Measurements from ENCODE around the gene ZNF385C.

Gene ZNF385C

DNA sequence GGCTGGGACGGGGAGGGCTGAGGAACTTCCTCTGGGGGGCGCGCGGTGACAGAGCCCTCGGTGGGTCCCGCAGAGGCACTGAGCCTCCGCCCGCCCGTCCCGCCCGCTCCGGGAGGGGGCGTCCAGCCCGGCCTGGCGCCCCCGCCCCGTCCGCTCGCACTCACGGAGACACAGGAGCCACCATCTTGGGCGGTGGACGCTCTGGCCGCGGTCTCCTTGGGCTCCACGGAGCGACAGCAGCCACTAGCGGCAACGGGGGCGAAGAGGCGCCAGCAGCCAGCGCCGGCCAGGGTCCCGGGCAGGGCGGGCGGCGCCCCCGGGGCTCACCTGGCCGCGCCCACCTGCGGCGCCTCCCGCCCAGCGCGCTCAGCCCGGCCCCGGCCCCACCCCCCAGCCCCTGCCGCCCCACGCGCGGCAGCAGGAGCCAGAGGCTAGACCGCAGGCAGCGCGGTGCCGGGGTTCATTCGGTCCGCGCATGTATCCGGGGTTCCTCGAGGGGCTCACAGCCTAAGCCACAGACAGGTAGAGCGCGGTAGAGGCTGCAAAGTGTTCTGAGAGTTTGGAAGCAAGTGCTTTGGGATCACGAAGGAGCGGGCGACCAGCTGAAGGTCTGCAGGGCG, 47.8 kb downstream of the ZNF385C start, which contains the start of gene C17orf113:
Gene C17orf113, minus strand, starts transcription at position 209 of the 620 bp plus-strand sequence. CDS start 7,225 bp downstream, outside the sequence.
- Histone ChIP-seq H3K4me3 (ENCODE audit: low read length) (peak within 1 kb of the TSS; percentile 68), H3K4me2 (ENCODE audit: low read length) (peak within 1 kb of the TSS; percentile 82), H3K9ac (ENCODE audit: low read depth, low read length) (peak within 1 kb of the TSS; percentile 65), H3K36me3 (ENCODE audit: insufficient read depth, low read length) (no peaks in the 10 kb centered on the region), H3K27me3 (ENCODE audit: control insufficient read depth, insufficient read depth, low read length) (peaks cover 63% of the 10 kb centered on the region), H3K4me1 (ENCODE audit: control insufficient read depth, insufficient read depth, low read length) (no peaks in the 10 kb centered on the region), H3K9me3 (replicated peaks; ENCODE audit: low read length) (no peaks in the 10 kb centered on the region)

DNA sequence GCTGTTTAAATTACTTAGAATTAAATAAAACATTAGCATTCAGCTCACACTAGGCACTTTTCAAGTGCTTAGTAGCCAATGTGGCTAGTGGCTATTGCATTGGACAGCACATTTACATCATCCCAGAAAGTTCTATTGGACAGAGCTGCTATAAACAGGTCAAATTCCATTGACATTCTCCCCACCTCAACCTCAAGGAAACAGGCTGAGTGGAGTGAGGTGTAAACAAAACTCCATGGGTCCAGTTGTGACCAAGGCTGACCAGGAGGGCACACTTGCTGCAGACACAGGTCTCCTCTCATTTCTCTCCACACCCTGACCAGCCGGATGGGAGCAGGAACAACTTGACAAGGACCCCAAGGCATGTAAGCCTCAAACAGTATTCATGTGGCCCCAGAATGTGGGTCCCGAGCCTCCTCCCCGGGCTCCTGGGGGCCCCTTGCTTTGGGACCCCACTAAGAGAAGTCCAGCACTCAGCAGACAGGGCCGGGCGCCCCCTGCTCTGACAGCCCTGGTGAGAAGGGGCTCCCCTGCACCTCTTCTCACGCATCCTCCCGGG, 48.4 kb downstream of the ZNF385C start:
- Histone ChIP-seq H3K27me3 (ENCODE audit: control insufficient read depth, insufficient read depth, low read length) (peaks cover 59% of the 10 kb centered on the region), H3K4me2 (ENCODE audit: low read length) (peak overlapping the region; percentile 82), H3K36me3 (ENCODE audit: insufficient read depth, low read length) (no peaks in the 10 kb centered on the region), H3K9me3 (replicated peaks; ENCODE audit: low read length) (no peaks in the 10 kb centered on the region), H3K4me1 (ENCODE audit: control insufficient read depth, insufficient read depth, low read length) (no peaks in the 10 kb centered on the region), H3K4me3 (ENCODE audit: low read length) (peak overlapping the region; percentile 68), H3K9ac (ENCODE audit: low read depth, low read length) (peak overlapping the region; percentile 65)

DNA sequence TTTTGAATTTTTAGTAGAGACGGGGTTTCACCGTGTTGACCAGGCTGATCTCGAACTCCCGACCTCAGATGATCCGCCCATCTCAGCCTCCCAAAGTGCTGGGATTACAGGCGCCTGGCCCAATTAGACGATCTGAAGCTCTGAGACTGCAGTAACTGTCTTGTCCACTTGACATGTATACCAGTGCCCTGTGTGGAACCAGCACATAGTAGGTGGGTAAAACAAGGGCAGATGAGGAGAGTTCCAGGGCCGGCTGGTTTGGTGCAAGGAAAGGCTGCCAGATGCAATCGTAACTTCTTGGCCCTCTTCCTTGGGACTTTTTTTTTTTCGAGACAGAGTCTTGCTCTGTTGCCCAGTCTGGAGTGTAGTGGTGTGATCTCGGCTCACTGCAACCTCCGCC, 50.9 kb downstream of the ZNF385C start:
- Histone ChIP-seq H3K9ac (ENCODE audit: low read depth, low read length) (no peak overlapping the region), H3K4me2 (ENCODE audit: low read length) (no peak overlapping the region), H3K4me3 (ENCODE audit: low read length) (no peak overlapping the region), H3K27me3 (ENCODE audit: control insufficient read depth, insufficient read depth, low read length) (peaks cover 35% of the 10 kb centered on the region), H3K9me3 (replicated peaks; ENCODE audit: low read length) (no peaks in the 10 kb centered on the region), H3K4me1 (ENCODE audit: control insufficient read depth, insufficient read depth, low read length) (no peaks in the 10 kb centered on the region), H3K36me3 (ENCODE audit: insufficient read depth, low read length) (no peaks in the 10 kb centered on the region)

DNA sequence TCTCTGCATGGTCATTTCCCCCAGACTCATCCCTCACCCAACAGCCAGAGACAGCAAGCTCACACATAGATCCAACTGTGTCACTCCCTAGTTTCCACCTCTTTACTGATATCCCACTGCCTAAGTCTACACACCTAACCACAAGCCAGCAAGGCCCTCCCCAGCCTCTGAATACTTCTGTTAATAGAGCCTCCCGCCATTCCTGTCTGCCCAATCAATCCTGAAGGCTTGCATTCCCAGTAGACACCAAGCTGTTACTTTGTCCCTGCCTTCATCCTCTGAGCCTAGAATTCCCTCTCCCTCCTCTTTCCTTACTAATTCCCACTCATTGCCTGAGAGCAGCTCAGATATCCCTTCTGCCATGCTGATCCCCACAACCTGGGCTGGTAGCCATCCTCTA, 52.6 kb downstream of the ZNF385C start:
- H3K9me3 ChIP-seq (replicated peaks; ENCODE audit: low read length) = no peaks in the 10 kb centered on the region
- no peak overlapping the region for H3K4me2 ChIP-seq (ENCODE audit: low read length)
- H3K27me3 ChIP-seq (ENCODE audit: control insufficient read depth, insufficient read depth, low read length) = peaks cover 20% of the 10 kb centered on the region
- H3K4me3 ChIP-seq (ENCODE audit: low read length) = no peak overlapping the region
- H3K9ac ChIP-seq (ENCODE audit: low read depth, low read length) = no peak overlapping the region
- H3K36me3 ChIP-seq (ENCODE audit: insufficient read depth, low read length) = no peaks in the 10 kb centered on the region
- H3K4me1 ChIP-seq (ENCODE audit: control insufficient read depth, insufficient read depth, low read length) = no peaks in the 10 kb centered on the region

DNA sequence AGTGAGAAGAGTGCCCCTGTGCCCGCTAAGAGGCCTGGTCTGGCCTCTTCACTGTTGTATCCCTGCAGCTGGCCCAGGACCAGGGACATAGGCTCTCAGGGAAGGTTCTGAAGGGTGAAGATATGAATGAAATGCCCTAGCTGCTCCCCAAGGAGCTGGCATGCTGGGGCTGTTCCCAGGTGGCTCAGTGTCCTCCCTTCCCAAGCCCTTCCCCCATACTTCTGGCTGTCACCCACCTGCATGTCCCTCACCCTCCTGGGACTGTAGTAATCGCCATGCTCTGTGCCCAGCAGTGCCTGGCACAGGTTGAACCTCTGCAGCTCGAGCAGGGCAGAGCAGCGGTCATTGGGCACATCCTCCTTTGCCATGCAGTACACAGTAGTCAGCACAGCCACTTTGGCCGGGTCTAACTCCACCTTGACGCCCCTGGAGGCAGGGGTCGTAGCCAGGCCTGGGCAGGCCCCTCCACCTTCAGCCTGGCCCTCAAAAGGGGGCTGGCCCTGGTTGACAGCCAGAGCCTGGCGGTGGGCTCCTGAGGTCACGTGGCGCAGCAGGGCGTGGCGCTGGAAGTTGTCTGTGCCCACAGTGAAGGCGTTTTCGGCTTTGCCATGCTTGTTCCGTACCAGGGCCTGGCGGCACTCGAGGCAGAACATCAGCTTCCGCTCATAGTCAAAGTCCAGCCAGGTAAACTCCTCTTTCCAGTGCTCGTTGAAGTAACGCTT, 55.5 kb downstream of the ZNF385C start:
- Histone ChIP-seq H3K4me2 (ENCODE audit: low read length) (no peak overlapping the region), H3K36me3 (ENCODE audit: insufficient read depth, low read length) (no peaks in the 10 kb centered on the region), H3K4me3 (ENCODE audit: low read length) (no peak overlapping the region), H3K4me1 (ENCODE audit: control insufficient read depth, insufficient read depth, low read length) (no peaks in the 10 kb centered on the region), H3K9me3 (replicated peaks; ENCODE audit: low read length) (no peaks in the 10 kb centered on the region), H3K9ac (ENCODE audit: low read depth, low read length) (no peak overlapping the region), H3K27me3 (ENCODE audit: control insufficient read depth, insufficient read depth, low read length) (peaks cover 6% of the 10 kb centered on the region)

DNA sequence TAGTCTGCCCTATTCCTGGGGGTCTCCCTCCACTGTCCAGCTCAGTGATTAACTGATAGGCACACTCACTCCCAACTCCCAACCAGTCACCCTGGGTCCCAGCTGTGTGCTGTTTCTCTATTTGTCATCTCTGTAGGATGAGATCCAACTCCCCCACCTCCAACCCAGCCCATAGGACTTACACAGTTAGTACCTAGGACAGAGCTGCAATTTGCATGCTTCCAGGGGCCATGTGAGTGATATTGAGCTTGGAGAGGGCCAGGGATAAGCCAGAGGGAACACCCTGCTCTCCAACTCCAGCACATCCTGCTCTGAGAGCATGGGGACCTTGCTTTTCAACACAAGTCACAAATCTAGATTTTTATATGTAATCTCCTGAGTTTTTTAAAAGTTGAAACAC, 56.7 kb downstream of the ZNF385C start:
- peaks cover 6% of the 10 kb centered on the region for H3K27me3 ChIP-seq (ENCODE audit: control insufficient read depth, insufficient read depth, low read length)
- H3K4me3 ChIP-seq (ENCODE audit: low read length) = no peak overlapping the region
- H3K36me3 ChIP-seq (ENCODE audit: insufficient read depth, low read length) = no peaks in the 10 kb centered on the region
- H3K9me3 ChIP-seq (replicated peaks; ENCODE audit: low read length) = no peaks in the 10 kb centered on the region
- no peak overlapping the region for H3K4me2 ChIP-seq (ENCODE audit: low read length)
- no peak overlapping the region for H3K9ac ChIP-seq (ENCODE audit: low read depth, low read length)
- H3K4me1 ChIP-seq (ENCODE audit: control insufficient read depth, insufficient read depth, low read length) = no peaks in the 10 kb centered on the region

DNA sequence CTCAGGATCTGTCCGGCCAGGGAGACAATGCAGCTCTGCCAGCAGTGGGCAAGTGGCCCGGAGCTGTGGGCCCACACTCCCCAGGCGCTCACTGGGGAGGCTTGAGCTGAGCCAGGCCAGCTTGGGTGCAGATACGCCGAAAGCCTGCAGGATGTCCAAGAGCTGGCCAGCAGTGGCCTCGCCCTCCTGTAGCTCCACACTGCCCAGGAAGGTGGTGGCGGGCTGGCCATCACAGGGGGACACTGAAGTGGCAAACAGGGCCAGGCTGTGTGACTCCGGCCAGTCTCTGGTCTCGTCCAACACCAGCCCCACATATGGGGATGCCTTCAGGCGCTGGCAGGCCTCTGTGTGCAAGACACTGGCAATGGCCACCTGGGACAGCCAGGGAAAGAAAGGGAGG, 57.5 kb downstream of the ZNF385C start:
- Histone ChIP-seq H3K9ac (ENCODE audit: low read depth, low read length) (no peak overlapping the region), H3K27me3 (ENCODE audit: control insufficient read depth, insufficient read depth, low read length) (peaks cover 4% of the 10 kb centered on the region), H3K4me3 (ENCODE audit: low read length) (no peak overlapping the region), H3K4me2 (ENCODE audit: low read length) (no peak overlapping the region), H3K4me1 (ENCODE audit: control insufficient read depth, insufficient read depth, low read length) (no peaks in the 10 kb centered on the region), H3K36me3 (ENCODE audit: insufficient read depth, low read length) (no peaks in the 10 kb centered on the region), H3K9me3 (replicated peaks; ENCODE audit: low read length) (no peaks in the 10 kb centered on the region)

DNA sequence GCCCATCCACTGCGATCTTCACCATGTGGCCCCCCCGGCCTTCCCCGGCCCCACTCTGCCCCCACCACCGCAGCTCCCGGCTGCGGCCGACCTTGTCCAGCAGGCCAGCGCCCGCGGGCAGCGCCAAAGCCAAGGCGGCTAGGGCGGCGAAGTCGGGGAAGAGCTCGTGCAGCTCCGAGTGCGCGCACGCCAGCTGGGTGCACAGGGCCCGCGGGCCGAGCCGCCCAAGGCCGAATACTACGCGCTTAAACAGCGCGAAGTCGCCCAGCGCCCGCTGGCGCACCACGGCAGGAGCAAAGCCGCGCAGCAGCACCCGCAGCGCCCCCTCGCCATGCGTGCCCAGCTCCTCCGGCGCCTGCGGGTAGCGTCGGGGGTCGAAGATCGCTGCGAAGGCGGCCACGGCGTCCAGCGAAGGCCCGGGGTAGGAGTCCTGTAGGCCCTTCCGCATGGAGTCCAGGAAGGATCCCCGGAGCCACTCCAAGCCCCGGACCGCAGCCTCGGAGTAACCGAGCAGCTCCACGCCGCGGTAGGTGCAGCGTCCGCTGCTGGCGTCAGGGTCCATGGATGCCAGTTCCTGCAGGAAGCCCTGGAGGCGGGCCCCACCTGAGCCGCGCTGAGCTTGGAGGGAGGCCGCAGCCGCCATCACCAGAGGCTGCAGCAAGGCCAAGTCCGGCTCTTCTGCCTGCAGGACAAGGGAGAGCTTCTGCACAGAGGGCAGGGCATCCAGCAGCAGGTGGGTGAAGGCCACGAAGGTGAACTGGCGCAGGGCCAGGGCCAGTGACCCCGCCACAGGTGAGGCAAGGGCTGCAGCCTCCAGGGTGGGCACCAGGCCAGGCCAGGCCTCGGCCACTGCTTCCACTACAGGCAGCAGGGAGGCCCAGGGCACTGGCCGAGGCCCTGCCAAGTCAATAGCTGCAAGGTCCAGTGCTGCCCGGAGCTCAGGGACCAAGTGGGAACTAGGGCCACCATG, 58.2 kb downstream of the ZNF385C start:
- Histone ChIP-seq H3K9ac (ENCODE audit: low read depth, low read length) (no peak overlapping the region), H3K9me3 (replicated peaks; ENCODE audit: low read length) (no peaks in the 10 kb centered on the region), H3K4me1 (ENCODE audit: control insufficient read depth, insufficient read depth, low read length) (no peaks in the 10 kb centered on the region), H3K4me3 (ENCODE audit: low read length) (no peak overlapping the region), H3K36me3 (ENCODE audit: insufficient read depth, low read length) (no peaks in the 10 kb centered on the region), H3K27me3 (ENCODE audit: control insufficient read depth, insufficient read depth, low read length) (no peaks in the 10 kb centered on the region), H3K4me2 (ENCODE audit: low read length) (no peak overlapping the region)

DNA sequence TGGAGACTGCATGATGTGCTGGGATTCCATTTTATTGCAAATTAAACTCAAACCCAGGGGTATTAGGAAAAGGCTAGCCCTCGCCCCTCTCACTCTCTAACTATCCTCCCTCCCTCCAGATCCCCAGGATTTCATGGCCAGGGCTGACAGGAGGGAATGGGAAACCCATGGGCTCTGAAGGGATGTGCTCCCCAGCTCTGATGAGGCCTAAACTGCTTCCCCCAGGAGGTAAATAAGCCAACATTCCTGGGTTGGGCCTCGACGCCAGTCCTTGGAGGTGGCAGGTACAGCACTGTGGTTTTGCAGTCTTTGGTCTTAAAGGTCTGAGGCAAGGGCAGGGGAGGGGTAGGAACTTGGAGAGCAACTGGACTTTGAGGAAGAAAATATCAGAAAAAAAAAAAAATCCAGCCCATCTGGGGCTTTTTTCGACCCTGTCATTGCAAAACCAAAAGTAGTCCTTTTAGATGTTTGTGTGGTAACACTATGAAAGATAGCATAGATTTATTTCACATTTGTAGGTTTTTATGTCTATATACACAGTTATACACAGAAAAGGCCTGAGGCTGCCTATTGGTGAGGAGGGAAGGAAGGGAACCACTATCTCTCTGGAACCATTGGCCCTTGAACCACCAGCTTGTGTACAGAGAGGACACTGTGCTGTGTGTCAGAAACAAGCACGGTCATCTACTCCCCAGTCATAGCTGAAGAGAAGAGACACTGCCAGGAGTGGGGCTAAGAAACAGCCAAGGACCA, 59.9 kb downstream of the ZNF385C start:
- Histone ChIP-seq H3K36me3 (ENCODE audit: insufficient read depth, low read length) (no peaks in the 10 kb centered on the region), H3K9me3 (replicated peaks; ENCODE audit: low read length) (no peaks in the 10 kb centered on the region), H3K9ac (ENCODE audit: low read depth, low read length) (no peak overlapping the region), H3K4me1 (ENCODE audit: control insufficient read depth, insufficient read depth, low read length) (no peaks in the 10 kb centered on the region), H3K4me2 (ENCODE audit: low read length) (no peak overlapping the region), H3K4me3 (ENCODE audit: low read length) (no peak overlapping the region), H3K27me3 (ENCODE audit: control insufficient read depth, insufficient read depth, low read length) (peaks cover 6% of the 10 kb centered on the region)

DNA sequence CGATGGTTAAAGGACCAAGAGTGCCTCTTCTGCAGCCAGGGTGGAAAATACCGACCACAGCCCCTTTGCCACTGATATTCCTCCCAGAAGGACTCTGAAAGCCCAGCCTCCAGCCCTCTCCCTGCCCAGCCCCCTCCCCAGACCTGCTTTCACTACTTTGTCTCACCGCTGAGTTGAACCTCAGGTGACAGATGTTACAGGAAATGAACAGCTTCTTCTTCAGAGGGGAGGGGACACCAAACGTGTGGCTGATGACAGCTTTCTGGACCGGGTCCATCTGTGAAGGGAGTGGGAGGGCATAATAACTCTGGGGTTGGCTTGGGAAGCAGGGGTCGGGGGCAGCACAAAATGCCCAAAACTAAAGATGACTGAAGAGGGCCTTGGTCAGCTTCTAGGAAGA, 64.2 kb downstream of the ZNF385C start:
- H3K27me3 ChIP-seq (ENCODE audit: control insufficient read depth, insufficient read depth, low read length) = peaks cover 8% of the 10 kb centered on the region
- H3K4me2 ChIP-seq (ENCODE audit: low read length) = no peak overlapping the region
- no peaks in the 10 kb centered on the region for H3K9me3 ChIP-seq (replicated peaks; ENCODE audit: low read length)
- no peak overlapping the region for H3K9ac ChIP-seq (ENCODE audit: low read depth, low read length)
- no peaks in the 10 kb centered on the region for H3K4me1 ChIP-seq (ENCODE audit: control insufficient read depth, insufficient read depth, low read length)
- no peaks in the 10 kb centered on the region for H3K36me3 ChIP-seq (ENCODE audit: insufficient read depth, low read length)
- H3K4me3 ChIP-seq (ENCODE audit: low read length) = no peak overlapping the region

All from skeletal muscle satellite cell (primary cell).